Astrocyte (in vitro differentiated cells and primary cell): ENCODE measurements around the gene GFM1. TPM values are rescaled to one million over a fixed set of nuclear protein-coding genes. Genes with fewer than 3 reads are reported as not detected.

Experiments used
- DNase-seq: peaks from one replicate; pipeline ENCODE4 v3.0.0-alpha.2; 2010; ENCODE audit warnings: low read depth
- FAIRE-seq: peaks from 2 replicates; lab custom pipeline; 2011; peaks lifted over from hg19 to GRCh38; lab: Jason Lieb, UNC
- H2AFZ ChIP-seq: 2 replicates; pipeline ENCODE4 v1.6.0; 2012; ENCODE audit warnings: low read depth, low read length, inconsistent platforms
- H3K27ac ChIP-seq: 2 replicates; pipeline ENCODE4 v1.5.1; 2011; ENCODE audit warnings: low read depth, low read length, inconsistent platforms
- H3K27me3 ChIP-seq: 2 replicates; pipeline ENCODE4 v1.6.0; 2011; ENCODE audit warnings: low read length, inconsistent platforms; ENCODE audit not compliant: insufficient read depth
- H3K36me3 ChIP-seq: 2 replicates; pipeline ENCODE4 v1.5.1; 2011; ENCODE audit warnings: low read length, inconsistent platforms; ENCODE audit not compliant: insufficient read depth
- H3K4me1 ChIP-seq: 2 replicates; pipeline ENCODE4 v1.5.1; 2011; ENCODE audit warnings: low read length, inconsistent platforms; ENCODE audit not compliant: insufficient read depth
- H3K4me2 ChIP-seq: 2 replicates; pipeline ENCODE4 v1.6.0; 2012; ENCODE audit warnings: low read length, inconsistent platforms
- H3K4me3 ChIP-seq: 2 replicates; pipeline ENCODE4 v1.5.1; 2011; ENCODE audit warnings: low read depth, mild to moderate bottlenecking, low read length, inconsistent platforms; ENCODE audit not compliant: insufficient read depth
- H3K79me2 ChIP-seq: 2 replicates; pipeline ENCODE4 v1.6.0; 2012; ENCODE audit warnings: mild to moderate bottlenecking, low read length, inconsistent platforms; ENCODE audit not compliant: insufficient read depth
- H3K9ac ChIP-seq: 2 replicates; pipeline ENCODE4 v1.6.0; 2012; ENCODE audit warnings: mild to moderate bottlenecking, low read length, inconsistent platforms
- H3K9me3 ChIP-seq: 2 replicates; pipeline ENCODE4 v1.5.1; 2012; ENCODE audit warnings: low read depth, mild to moderate bottlenecking, low read length, inconsistent platforms; ENCODE audit not compliant: insufficient read depth
- H4K20me1 ChIP-seq: 2 replicates; pipeline ENCODE4 v1.6.0; 2012; ENCODE audit warnings: low read length, inconsistent platforms; ENCODE audit not compliant: insufficient read depth
- H3K27ac Mint-ChIP-seq: one replicate; pipeline ENCODE4 v1.8.0; 2021; ENCODE audit warnings: mild to moderate bottlenecking, mixed read lengths; ENCODE audit not compliant: unreplicated experiment
- H3K27me3 Mint-ChIP-seq: one replicate; pipeline ENCODE4 v1.8.0; 2021; ENCODE audit warnings: low read depth, mixed read lengths; ENCODE audit not compliant: unreplicated experiment
- H3K36me3 Mint-ChIP-seq: one replicate; pipeline ENCODE4 v1.8.0; 2021; ENCODE audit warnings: low read depth, mixed read lengths; ENCODE audit not compliant: unreplicated experiment
- H3K4me1 Mint-ChIP-seq: one replicate; pipeline ENCODE4 v1.8.0; 2021; ENCODE audit warnings: low read depth, mixed read lengths; ENCODE audit not compliant: unreplicated experiment
- H3K4me3 Mint-ChIP-seq: one replicate; pipeline ENCODE4 v1.8.0; 2021; ENCODE audit warnings: mild to moderate bottlenecking, moderate library complexity, mixed read lengths; ENCODE audit not compliant: unreplicated experiment
- H3K9me3 Mint-ChIP-seq: one replicate; pipeline ENCODE4 v1.8.0; 2021; ENCODE audit warnings: mild to moderate bottlenecking, mixed read lengths; ENCODE audit not compliant: unreplicated experiment
- CTCF ChIP-seq: IDR thresholded peaks from 2 replicates; pipeline ENCODE4 v1.5.1; 2011; ENCODE audit warnings: low read depth, mild to moderate bottlenecking, inconsistent platforms, low read length, moderate library complexity; ENCODE audit not compliant: insufficient read depth
- EZH2 ChIP-seq: IDR thresholded peaks from 2 replicates; pipeline ENCODE4 v1.6.1; 2012; ENCODE audit warnings: mild to moderate bottlenecking, low read length, inconsistent platforms; ENCODE audit not compliant: insufficient read depth
- total RNA-seq: library from RNA; stranded (reverse); gene quantifications from 2 replicates; pipeline ENCODE4 v1.2.1, GENCODE V29; 2021

Gene GFM1
- total RNA-seq, 1 donor from 2014 or later: 32.6 TPM

- Histone ChIP-seq H4K20me1 (no peaks in the 10 kb centered on the region), H3K4me2 (peak within 1 kb of the TSS; percentile 95), H3K4me1 (peaks cover 4% of the 10 kb centered on the region), H3K9ac (peak within 1 kb of the TSS; percentile 86), H2AFZ (peak within 1 kb of the TSS; percentile 73), H3K36me3 (peaks cover 12% of the 10 kb centered on the region), H3K27ac (peak within 1 kb of the TSS; percentile 72), H3K79me2 (peaks cover 22% of the 10 kb centered on the region), H3K4me3 (peak within 1 kb of the TSS; percentile 75), H3K9me3 (no peaks in the 10 kb centered on the region), H3K27me3 (no peaks in the 10 kb centered on the region)
- no peak for TF ChIP-seq EZH2
- TF ChIP-seq CTCF: peak; percentile 53
- H3K4me1 Mint-ChIP-seq: peaks cover 5% of the 10 kb centered on the region
- no peaks in the 10 kb centered on the region for H3K27me3 Mint-ChIP-seq
- peak; percentile 66 for DNase-seq
- peak within 1 kb of the TSS; percentile 66 for H3K27ac Mint-ChIP-seq
- FAIRE-seq: no peak
- no peaks in the 10 kb centered on the region for H3K9me3 Mint-ChIP-seq
- no peaks in the 10 kb centered on the region for H3K36me3 Mint-ChIP-seq
- peak within 1 kb of the TSS; percentile 84 for H3K4me3 Mint-ChIP-seq
Measured at GRCh38 chr3:158672215-158673176, 28.2 kb downstream of the GFM1 start, which contains the start of gene LXN. Gene LXN (minus strand): TSS chr3:158672648. CDS start chr3:158672478, 170 bp downstream.

GRCh38 chr3:158678687-158679086 lies 34.4 kb downstream of the GFM1 start:
- H3K9ac ChIP-seq: no peak overlapping the region
- Mint-ChIP-seq H3K36me3 (peaks cover 10% of the 10 kb centered on the region), H3K27ac (no peak overlapping the region), H3K9me3 (no peaks in the 10 kb centered on the region), H3K4me1 (peaks cover 9% of the 10 kb centered on the region), H3K27me3 (no peaks in the 10 kb centered on the region), H3K4me3 (no peak overlapping the region)
- no peak overlapping the region for H2AFZ ChIP-seq
- H3K4me3 ChIP-seq: no peak overlapping the region
- FAIRE-seq: no peak
- H4K20me1 ChIP-seq: no peaks in the 10 kb centered on the region
- no peak for TF ChIP-seq CTCF
- no peak for TF ChIP-seq EZH2
- peaks cover 10% of the 10 kb centered on the region for H3K4me1 ChIP-seq
- peaks cover 3% of the 10 kb centered on the region for H3K79me2 ChIP-seq
- H3K36me3 ChIP-seq: peaks cover 3% of the 10 kb centered on the region
- no peak for DNase-seq
- H3K9me3 ChIP-seq: no peaks in the 10 kb centered on the region
- no peak overlapping the region for H3K4me2 ChIP-seq
- H3K27me3 ChIP-seq: no peaks in the 10 kb centered on the region
- no peak overlapping the region for H3K27ac ChIP-seq
